Measurements from ENCODE around the gene CKAP4. TPM values are rescaled to one million over a fixed set of nuclear protein-coding genes. Genes with fewer than 3 reads are reported as not detected.

The CKAP4 gene
- total RNA-seq, 1 experiment from 2014 or later = 69.6 TPM

- POLR2A ChIA-PET = no interaction called here
- no peak for DNase-seq (ENCODE audit: low spot score)
- no peak overlapping the region for H3K27ac Mint-ChIP-seq
- ATAC-seq = no peak
- H3K36me3 Mint-ChIP-seq = no peaks in the 10 kb centered on the region
- no peaks in the 10 kb centered on the region; the same call in 1 of the 2 replicates for H3K27me3 Mint-ChIP-seq (ENCODE audit: low read depth)
- TF ChIP-seq GABPB1 (CRISPR knock-in tag; IDR thresholded peaks at IDR 0.05) = peak; percentile 100
- no peak for TF ChIP-seq ZNF396 (CRISPR knock-in tag; IDR thresholded peaks at IDR 0.05; ENCODE audit: borderline replicate concordance)
- no peak for TF ChIP-seq CBFB (CRISPR knock-in tag; IDR thresholded peaks at IDR 0.05; ENCODE audit: low read depth)
- no peak for TF ChIP-seq FOXP1 (CRISPR knock-in tag; IDR thresholded peaks at IDR 0.05; ENCODE audit: borderline replicate concordance)
- CTCF ChIA-PET = interaction anchor here (0.6 kb wide), 1 partner anchor 124 kb away, joined by 3 read pairs; no protein-coding TSS in a partner anchor
- no peaks in the 10 kb centered on the region for H3K4me1 Mint-ChIP-seq
- no peak overlapping the region for H3K4me3 Mint-ChIP-seq
- no peaks in the 10 kb centered on the region for H3K9me3 Mint-ChIP-seq
Measured at GRCh38 chr12:106288494-106289195, 40.8 kb upstream of the CKAP4 start.

GRCh38 chr12:106288101-106288493, 40.3 kb upstream of the CKAP4 start:
- no peak for ATAC-seq
- Mint-ChIP-seq H3K9me3 (no peaks in the 10 kb centered on the region), H3K4me3 (no peak overlapping the region), H3K36me3 (no peaks in the 10 kb centered on the region), H3K27ac (no peak overlapping the region), H3K27me3 (ENCODE audit: low read depth) (no peaks in the 10 kb centered on the region; the same call in 1 of the 2 replicates), H3K4me1 (no peaks in the 10 kb centered on the region)
- ChIA-PET CTCF (no interaction called here), POLR2A (no interaction called here)
- DNase-seq (ENCODE audit: low spot score) = no peak
- TF ChIP-seq IRF2 (CRISPR knock-in tag; IDR thresholded peaks at IDR 0.05; ENCODE audit: borderline replicate concordance, low read depth) = no peak
- TF ChIP-seq KAT7 (CRISPR knock-in tag; IDR thresholded peaks at IDR 0.05; ENCODE audit: borderline replicate concordance) = no peak
- TF ChIP-seq FOXP4 (CRISPR knock-in tag; IDR thresholded peaks at IDR 0.05) = no peak
- TF ChIP-seq ZBTB43 (CRISPR knock-in tag; IDR thresholded peaks at IDR 0.05) = no peak
- TF ChIP-seq ZNF263 (CRISPR knock-in tag; IDR thresholded peaks at IDR 0.05; ENCODE audit: low read depth) = no peak
- TF ChIP-seq PRDM15 (CRISPR knock-in tag; IDR thresholded peaks at IDR 0.05) = no peak
- TF ChIP-seq ATF2 (CRISPR knock-in tag; IDR thresholded peaks at IDR 0.05; ENCODE audit: borderline replicate concordance, low read depth) = no peak
- no peak for TF ChIP-seq HMGXB4 (CRISPR knock-in tag; IDR thresholded peaks at IDR 0.05)
- no peak for TF ChIP-seq ELF4 (CRISPR knock-in tag; IDR thresholded peaks at IDR 0.05; ENCODE audit: low read depth)
- TF ChIP-seq ETV6 (CRISPR knock-in tag; IDR thresholded peaks at IDR 0.05) = no peak
- no peak for TF ChIP-seq TP53 (CRISPR knock-in tag; IDR thresholded peaks at IDR 0.05)
- TF ChIP-seq ZNF138 (CRISPR knock-in tag; conservative IDR thresholded peaks at IDR 0.05) = no peak
- TF ChIP-seq E2F4 (CRISPR knock-in tag; IDR thresholded peaks at IDR 0.05; ENCODE audit: borderline replicate concordance, low read depth) = no peak
- no peak for TF ChIP-seq FOXJ3 (CRISPR knock-in tag; IDR thresholded peaks at IDR 0.05; ENCODE audit: borderline replicate concordance)
